ENCODE data around the gene HEG1. TPM values are rescaled to one million over a fixed set of nuclear protein-coding genes. Genes with fewer than 3 reads are reported as not detected.

HEG1 gene
- total and polyA plus RNA-seq, 2 of the 13 experiments (the other 11 are each of a cell fraction or from before 2014, with no cell fraction given) = 10.7 to 18.2 TPM

- no peak for TF ChIP-seq DRAP1 (CRISPR knock-in tag; IDR thresholded peaks at IDR 0.05)
- TF ChIP-seq BRD4 (CRISPR knock-in tag; IDR thresholded peaks at IDR 0.05) = no peak
- TF ChIP-seq TERF1 (CRISPR knock-in tag; IDR thresholded peaks at IDR 0.05) = no peak
- TF ChIP-seq HOXA7 (CRISPR knock-in tag; IDR thresholded peaks at IDR 0.05) = no peak
Observed at GRCh38 chr3:125011941-125012340, 43.9 kb downstream of the HEG1 start (continued).

- WGBS (ENCODE audit: low lambda C conversion rate) = 93% methylated on average over 7 of the region's 7 CpGs
- no TSS peak for BruUV-seq (replicated peaks)
- TF ChIP-seq HMG20A (CRISPR knock-in tag; IDR thresholded peaks at IDR 0.05; ENCODE audit: borderline replicate concordance) (peak; percentile 55; the same call in 1 of the 2 replicates), HNF4A (CRISPR knock-in tag; IDR thresholded peaks at IDR 0.05) (peak; percentile 33; the same call in 1 of the 2 replicates), FOXK1 (CRISPR knock-in tag; IDR thresholded peaks at IDR 0.05; ENCODE audit: borderline replicate concordance, low read depth) (no peak), NR2F6 (IDR thresholded peaks at IDR 0.05) (peak; percentile 70), NR2F6 (CRISPR knock-in tag; IDR thresholded peaks at IDR 0.05) (peak; percentile 64), FOXP4 (CRISPR knock-in tag; IDR thresholded peaks at IDR 0.05) (peak; percentile 77), NCOA2 (CRISPR knock-in tag; IDR thresholded peaks at IDR 0.05) (peak; percentile 79), AHR (CRISPR knock-in tag; IDR thresholded peaks at IDR 0.05) (no peak), RFXANK (CRISPR knock-in tag; IDR thresholded peaks at IDR 0.05) (no peak), REL (CRISPR knock-in tag; conservative IDR thresholded peaks at IDR 0.05) (no peak), ZNF784 (CRISPR knock-in tag; IDR thresholded peaks at IDR 0.05; ENCODE audit: borderline replicate concordance) (no peak), ZNF652 (CRISPR knock-in tag; IDR thresholded peaks at IDR 0.05; ENCODE audit: borderline replicate concordance, low read depth) (peak; percentile 81)
- TF ChIP-seq, protein P1, sequence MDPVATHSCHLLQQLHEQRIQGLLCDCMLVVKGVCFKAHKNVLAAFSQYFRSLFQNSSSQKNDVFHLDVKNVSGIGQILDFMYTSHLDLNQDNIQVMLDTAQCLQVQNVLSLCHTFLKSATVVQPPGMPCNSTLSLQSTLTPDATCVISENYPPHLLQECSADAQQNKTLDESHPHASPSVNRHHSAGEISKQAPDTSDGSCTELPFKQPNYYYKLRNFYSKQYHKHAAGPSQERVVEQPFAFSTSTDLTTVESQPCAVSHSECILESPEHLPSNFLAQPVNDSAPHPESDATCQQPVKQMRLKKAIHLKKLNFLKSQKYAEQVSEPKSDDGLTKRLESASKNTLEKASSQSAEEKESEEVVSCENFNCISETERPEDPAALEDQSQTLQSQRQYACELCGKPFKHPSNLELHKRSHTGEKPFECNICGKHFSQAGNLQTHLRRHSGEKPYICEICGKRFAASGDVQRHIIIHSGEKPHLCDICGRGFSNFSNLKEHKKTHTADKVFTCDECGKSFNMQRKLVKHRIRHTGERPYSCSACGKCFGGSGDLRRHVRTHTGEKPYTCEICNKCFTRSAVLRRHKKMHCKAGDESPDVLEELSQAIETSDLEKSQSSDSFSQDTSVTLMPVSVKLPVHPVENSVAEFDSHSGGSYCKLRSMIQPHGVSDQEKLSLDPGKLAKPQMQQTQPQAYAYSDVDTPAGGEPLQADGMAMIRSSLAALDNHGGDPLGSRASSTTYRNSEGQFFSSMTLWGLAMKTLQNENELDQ (CRISPR knock-in tag; IDR thresholded peaks at IDR 0.05; ENCODE audit: borderline replicate concordance) = no peak
Observed at GRCh38 chr3:125010393-125010792, 45.4 kb downstream of the HEG1 start.

More at GRCh38 chr3:125010393-125010792, 45.4 kb downstream of the HEG1 start:
- POLR2A ChIA-PET = interaction anchor here (2.3 kb wide), 1 partner anchor 8 kb away, joined by 11 read pairs; no protein-coding TSS in a partner anchor
- peak overlapping the region; percentile 33; the same call in 1 of the 2 replicates for H3K4me2 ChIP-seq (ENCODE audit: low read depth, low read length)
- H3K79me2 ChIP-seq (ENCODE audit: insufficient read depth, low read length) = no peaks in the 10 kb centered on the region
- H3K4me1 ChIP-seq (ENCODE audit: insufficient read depth, low read length) = peaks cover 46% of the 10 kb centered on the region
- H3K9me3 ChIP-seq (ENCODE audit: low read length) = no peaks in the 10 kb centered on the region
- no peaks in the 10 kb centered on the region for H4K20me1 ChIP-seq (ENCODE audit: insufficient read depth, low read length)
- H3K36me3 ChIP-seq (replicated peaks in 1 of 2; ENCODE audit: control insufficient read depth in 1 of 2, insufficient read depth in 2 of 2, low read length in 2 of 2) = peaks cover 30 to 70% of the 10 kb centered on the region in 2 experiments
- peak; percentile 47 for DNase-seq (ENCODE audit: low spot score)
- H3K27me3 ChIP-seq (ENCODE audit: control insufficient read depth in 1 of 2, insufficient read depth in 2 of 2, low read length in 2 of 2) = no peaks in the 10 kb centered on the region
- H3K9ac ChIP-seq (ENCODE audit: insufficient read depth, low read depth, low read length) = no peak overlapping the region
- no peak overlapping the region for H2AFZ ChIP-seq (ENCODE audit: low read length)
- no peak overlapping the region for H3K4me3 ChIP-seq (replicated peaks in 1 of 3; ENCODE audit: insufficient read depth in 1 of 3, low read depth in 2 of 3, low read length in 3 of 3)
- peak; percentile 56 for ATAC-seq
- CTCF ChIA-PET (ENCODE audit: low intra/inter-chr PET ratio, low total read pairs) = no interaction called here
- peak overlapping the region; percentile 49 for H3K27ac ChIP-seq (ENCODE audit: extremely low read length, insufficient read depth, low read length)
- FAIRE-seq = peak; percentile 51
- in situ Hi-C loops (cut with HindIII; ENCODE audit: extremely low pct_ligation_motif_present, low pct_unique_long_range_greater_than_20kb) (no loop called here), intact Hi-C loops (cut with micrococcal nuclease; ENCODE audit: unreplicated experiment) (no loop called here)

Measured in HepG2 (cell line).